GM21619 (cell line): ENCODE measurements around the gene SLC5A6.
"Not testable (repeated sequence)": the region's sequence is repeated elsewhere in the genome, so short reads cannot be mapped to it uniquely, and the experiment has no call there.

Source experiments
- ATAC-seq: cut with Tn5 transposase; IDR thresholded peaks from one replicate; pipeline ENCODE4 v1.9.1; 2021; ENCODE audit not compliant: unreplicated experiment

The SLC5A6 gene

GRCh38 chr2:27208486-27209050 lies 3.5 kb downstream of the SLC5A6 start:
- ATAC-seq, result no peak

GRCh38 chr2:27206346-27206745 lies 5.7 kb downstream of the SLC5A6 start:
- ATAC-seq, result no peak

- ATAC-seq, result no peak
These were observed 6.9 kb downstream of the SLC5A6 start for GRCh38 chr2:27205206-27205605.

- no peak for ATAC-seq
These were observed 7.5 kb downstream of the SLC5A6 start for GRCh38 chr2:27204566-27204965.

GRCh38 chr2:27203741-27204140 lies 8.3 kb downstream of the SLC5A6 start:
- ATAC-seq, result no peak

- ATAC-seq, result no peak
These were observed 9.2 kb downstream of the SLC5A6 start for GRCh38 chr2:27202854-27203253.

- no peak for ATAC-seq
These were observed 10.4 kb downstream of the SLC5A6 start for GRCh38 chr2:27201675-27202074.

GRCh38 chr2:27199241-27199640 lies 12.8 kb downstream of the SLC5A6 start:
- ATAC-seq, result no peak

- ATAC-seq, result no peak
These were observed 13.4 kb downstream of the SLC5A6 start for GRCh38 chr2:27198627-27199026.

- ATAC-seq, result not testable (repeated sequence)
These were observed 14.0 kb downstream of the SLC5A6 start for GRCh38 chr2:27198068-27198467.

- not testable (repeated sequence) for ATAC-seq
These were observed 16.3 kb downstream of the SLC5A6 start for GRCh38 chr2:27195799-27196198.

GRCh38 chr2:27194538-27195354 lies 17.3 kb downstream of the SLC5A6 start:
- ATAC-seq, result no peak

- no peak for ATAC-seq
These were observed 20.8 kb downstream of the SLC5A6 start for GRCh38 chr2:27191070-27191829.

- ATAC-seq, result no peak
These were observed 22.1 kb downstream of the SLC5A6 start for GRCh38 chr2:27189989-27190388.

GRCh38 chr2:27186613-27187345 lies 25.3 kb downstream of the SLC5A6 start:
- ATAC-seq, result no peak

GRCh38 chr2:27185331-27186026 lies 26.6 kb downstream of the SLC5A6 start:
- ATAC-seq, result no peak

GRCh38 chr2:27184115-27184514 lies 28.0 kb downstream of the SLC5A6 start:
- no peak for ATAC-seq

- ATAC-seq, result no peak
These were observed 29.7 kb downstream of the SLC5A6 start for GRCh38 chr2:27182346-27182745.

- no peak for ATAC-seq
These were observed 32.6 kb downstream of the SLC5A6 start for GRCh38 chr2:27179344-27180000.

- ATAC-seq, result no peak
These were observed 33.6 kb downstream of the SLC5A6 start for GRCh38 chr2:27178469-27178868.
